ENCODE results near the gene MSH2.

Gene MSH2

DNA sequence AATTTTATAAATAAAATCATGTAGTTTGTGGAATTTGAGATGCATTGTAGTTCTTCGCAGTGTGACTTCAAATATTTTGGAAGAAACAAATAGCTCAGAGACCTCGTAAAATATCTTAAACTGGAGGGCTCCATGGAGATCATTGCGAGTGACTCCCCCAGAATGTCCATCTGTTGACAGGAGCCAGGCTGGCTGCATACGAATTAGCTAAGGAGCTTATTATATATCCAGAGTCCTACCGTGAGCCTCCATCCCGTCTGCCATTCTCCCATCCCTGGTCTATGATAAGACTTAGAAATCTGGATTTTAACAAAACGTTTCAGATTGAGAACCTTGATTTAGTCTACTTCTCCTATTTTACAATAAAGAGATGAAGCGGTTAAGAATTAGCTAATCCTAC, 80.2 kb downstream of the MSH2 start:
- H3K36me3 Mint-ChIP-seq (ENCODE audit: low read depth): peaks cover 38% of the 10 kb centered on the region
- H3K4me1 Mint-ChIP-seq (ENCODE audit: low read depth): peaks cover 15% of the 10 kb centered on the region
- H3K9me3 Mint-ChIP-seq: no peaks in the 10 kb centered on the region
- H3K27me3 Mint-ChIP-seq (ENCODE audit: low read depth): no peaks in the 10 kb centered on the region
- H3K27ac Mint-ChIP-seq: no peak overlapping the region
- no peak overlapping the region for H3K4me3 Mint-ChIP-seq

DNA sequence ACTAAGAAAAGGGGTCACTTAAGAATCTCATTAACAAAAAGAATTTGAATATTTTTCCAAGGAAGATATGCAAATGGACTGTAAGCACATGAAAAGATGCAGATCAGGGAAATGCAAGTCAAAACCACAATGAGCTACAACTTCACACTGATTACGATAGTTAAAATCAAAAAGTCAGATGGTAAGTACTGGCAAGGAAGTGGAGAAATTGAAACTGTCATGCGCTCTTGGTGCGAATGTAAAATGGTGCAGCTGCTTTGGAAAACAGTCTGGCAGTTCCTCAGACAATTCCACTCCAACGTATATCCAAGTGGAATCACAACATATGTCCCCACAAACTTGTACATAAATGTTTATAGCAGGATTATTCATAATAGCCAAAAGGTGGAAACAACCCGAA, 81.4 kb downstream of the MSH2 start:
- Mint-ChIP-seq H3K4me3 (no peak overlapping the region), H3K36me3 (ENCODE audit: low read depth) (peaks cover 35% of the 10 kb centered on the region), H3K27ac (no peak overlapping the region), H3K9me3 (no peaks in the 10 kb centered on the region), H3K4me1 (ENCODE audit: low read depth) (peaks cover 17% of the 10 kb centered on the region), H3K27me3 (ENCODE audit: low read depth) (no peaks in the 10 kb centered on the region)

DNA sequence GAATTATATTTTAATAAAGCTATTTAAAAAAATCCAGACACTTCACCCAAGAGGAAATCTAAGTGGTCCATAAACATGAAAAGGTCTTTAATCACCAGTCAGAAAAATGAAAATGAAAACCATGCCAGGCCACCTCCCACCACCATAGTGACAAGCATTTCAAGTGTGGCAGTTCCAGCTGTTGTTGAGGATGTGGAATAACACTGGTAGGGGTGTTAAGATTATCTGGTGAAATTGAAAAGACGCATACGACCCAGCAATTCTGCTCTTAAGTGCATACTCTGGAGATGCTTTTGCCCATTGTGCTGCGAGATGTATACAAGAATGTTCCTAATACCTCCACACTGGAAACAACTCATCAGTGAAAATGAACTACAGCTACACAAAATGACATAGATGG, 82.2 kb downstream of the MSH2 start:
- no peaks in the 10 kb centered on the region for H3K27me3 Mint-ChIP-seq (ENCODE audit: low read depth)
- H3K36me3 Mint-ChIP-seq (ENCODE audit: low read depth): peaks cover 35% of the 10 kb centered on the region
- peaks cover 17% of the 10 kb centered on the region for H3K4me1 Mint-ChIP-seq (ENCODE audit: low read depth)
- H3K4me3 Mint-ChIP-seq: no peak overlapping the region
- no peak overlapping the region for H3K27ac Mint-ChIP-seq
- no peaks in the 10 kb centered on the region for H3K9me3 Mint-ChIP-seq

DNA sequence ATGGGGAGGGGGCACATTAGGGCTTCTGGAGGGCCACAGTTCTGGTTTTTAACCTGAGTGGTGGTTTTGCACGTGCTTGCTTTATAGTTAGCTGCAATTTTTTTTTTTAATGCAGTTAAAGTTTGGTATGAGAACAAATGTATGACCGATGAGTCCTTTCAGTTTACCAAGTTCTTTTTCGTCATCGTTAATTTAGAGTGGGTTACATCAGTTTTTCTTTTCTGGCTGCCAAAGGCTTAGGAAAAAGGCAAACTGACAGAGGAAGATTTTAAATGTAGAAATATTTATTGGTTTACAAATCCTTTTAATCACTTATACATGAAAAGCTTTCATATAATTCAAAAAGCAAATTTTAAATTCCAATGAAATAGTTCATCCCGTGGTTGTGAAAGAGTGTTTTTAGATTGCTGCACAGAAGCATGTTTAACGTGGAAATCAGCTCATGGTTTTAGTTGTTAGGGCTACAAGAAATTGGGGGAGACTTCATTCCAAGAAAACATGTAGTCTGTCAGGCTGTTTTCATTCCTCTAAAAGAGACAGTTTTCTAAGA, 82.9 kb downstream of the MSH2 start:
- Mint-ChIP-seq H3K36me3 (ENCODE audit: low read depth) (peaks cover 32% of the 10 kb centered on the region), H3K27ac (no peak overlapping the region), H3K4me3 (no peak overlapping the region), H3K9me3 (no peaks in the 10 kb centered on the region), H3K27me3 (ENCODE audit: low read depth) (no peaks in the 10 kb centered on the region), H3K4me1 (ENCODE audit: low read depth) (peaks cover 17% of the 10 kb centered on the region)

DNA sequence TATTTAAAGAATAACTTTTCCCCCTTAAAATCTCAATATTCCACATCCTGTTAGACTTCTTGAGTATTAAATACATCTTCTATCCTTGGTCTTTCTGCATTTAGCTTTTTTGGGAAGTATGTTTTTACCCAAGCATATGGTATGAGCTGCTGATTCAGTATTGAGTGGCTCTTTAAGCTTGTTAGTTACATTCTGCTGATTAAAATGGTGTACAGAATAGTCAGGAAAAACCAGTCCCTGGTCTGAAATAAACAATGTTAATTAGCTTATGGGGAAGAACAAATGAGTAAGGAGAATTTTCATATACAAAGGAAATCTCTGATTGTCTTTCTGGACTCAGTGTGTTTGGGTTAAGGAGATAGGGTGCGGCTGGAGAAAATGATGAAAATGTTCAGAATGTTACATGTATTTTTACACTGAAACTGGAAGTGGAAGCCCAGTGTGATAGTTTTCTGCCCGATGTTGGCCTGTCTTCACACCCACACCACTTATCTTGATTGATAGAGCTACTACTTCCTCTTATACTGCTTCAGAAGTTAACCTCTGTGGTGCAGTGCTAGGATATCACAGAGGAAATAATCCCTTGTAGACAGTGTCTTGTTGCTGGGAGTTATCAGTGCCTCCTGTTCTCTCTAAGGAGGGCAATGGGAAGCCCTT, 84.0 kb downstream of the MSH2 start:
- peaks cover 26% of the 10 kb centered on the region for H3K36me3 Mint-ChIP-seq (ENCODE audit: low read depth)
- no peak overlapping the region for H3K27ac Mint-ChIP-seq
- peaks cover 17% of the 10 kb centered on the region for H3K4me1 Mint-ChIP-seq (ENCODE audit: low read depth)
- H3K4me3 Mint-ChIP-seq: no peak overlapping the region
- no peaks in the 10 kb centered on the region for H3K27me3 Mint-ChIP-seq (ENCODE audit: low read depth)
- no peaks in the 10 kb centered on the region for H3K9me3 Mint-ChIP-seq

DNA sequence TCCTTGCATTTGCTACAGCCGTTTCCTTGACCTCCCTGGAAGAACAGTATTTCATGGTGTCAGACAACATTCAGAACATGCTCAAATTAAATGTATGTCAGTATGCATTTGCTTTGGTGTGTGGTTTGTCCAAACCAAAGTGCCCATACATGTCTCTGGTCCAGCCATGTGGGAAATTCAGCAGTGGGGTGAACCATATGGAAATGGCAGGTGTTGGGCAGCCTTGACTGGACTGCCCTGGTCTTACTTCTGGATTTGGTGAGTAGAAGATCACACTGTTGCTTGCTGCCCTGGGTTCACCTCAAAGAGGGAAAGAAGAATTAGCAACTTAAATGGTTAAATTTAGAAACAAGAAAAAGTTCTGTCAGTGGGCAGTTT, 84.5 kb downstream of the MSH2 start:
- H3K36me3 Mint-ChIP-seq (ENCODE audit: low read depth): peaks cover 25% of the 10 kb centered on the region
- H3K4me3 Mint-ChIP-seq: no peak overlapping the region
- no peaks in the 10 kb centered on the region for H3K27me3 Mint-ChIP-seq (ENCODE audit: low read depth)
- H3K27ac Mint-ChIP-seq: no peak overlapping the region
- peaks cover 2% of the 10 kb centered on the region for H3K9me3 Mint-ChIP-seq
- peaks cover 17% of the 10 kb centered on the region for H3K4me1 Mint-ChIP-seq (ENCODE audit: low read depth)

DNA sequence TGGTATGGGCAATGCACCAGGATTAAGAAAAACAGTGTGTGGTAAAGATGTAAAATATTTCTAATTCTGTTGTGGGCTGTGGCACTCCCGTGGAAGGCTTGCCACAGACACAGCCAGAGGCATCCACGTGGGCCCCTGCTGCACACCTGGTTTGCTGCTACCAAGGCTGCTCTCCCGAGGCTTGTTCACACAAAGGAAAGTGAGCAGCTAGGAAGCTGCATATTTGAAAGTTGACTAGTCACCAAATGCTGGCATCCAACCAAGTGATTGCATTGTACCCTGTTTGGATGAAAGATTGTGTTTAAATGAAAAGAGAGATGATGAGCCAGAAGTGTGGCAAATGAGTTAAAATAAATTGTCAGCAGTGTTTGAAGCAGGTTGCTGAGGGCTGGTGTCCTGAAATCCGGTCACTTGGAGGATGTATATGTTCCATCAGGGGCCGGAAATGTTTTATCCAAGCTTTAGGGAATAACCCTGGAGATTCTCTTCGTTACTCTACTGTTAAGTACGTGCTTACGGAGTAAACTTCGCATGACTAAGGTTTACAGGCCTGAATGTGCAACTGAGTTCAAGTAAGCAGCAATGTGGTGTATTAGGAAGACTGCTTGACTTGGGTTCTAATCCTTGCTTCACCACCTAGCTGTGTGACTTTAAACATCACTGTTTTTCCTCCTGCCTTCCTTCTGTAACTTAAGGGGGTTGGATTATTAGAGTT, 86.1 kb downstream of the MSH2 start:
- peaks cover 17% of the 10 kb centered on the region for H3K4me1 Mint-ChIP-seq (ENCODE audit: low read depth)
- H3K36me3 Mint-ChIP-seq (ENCODE audit: low read depth): peaks cover 17% of the 10 kb centered on the region
- H3K27ac Mint-ChIP-seq: no peak overlapping the region
- no peaks in the 10 kb centered on the region for H3K27me3 Mint-ChIP-seq (ENCODE audit: low read depth)
- H3K4me3 Mint-ChIP-seq: no peak overlapping the region
- peaks cover 5% of the 10 kb centered on the region for H3K9me3 Mint-ChIP-seq

DNA sequence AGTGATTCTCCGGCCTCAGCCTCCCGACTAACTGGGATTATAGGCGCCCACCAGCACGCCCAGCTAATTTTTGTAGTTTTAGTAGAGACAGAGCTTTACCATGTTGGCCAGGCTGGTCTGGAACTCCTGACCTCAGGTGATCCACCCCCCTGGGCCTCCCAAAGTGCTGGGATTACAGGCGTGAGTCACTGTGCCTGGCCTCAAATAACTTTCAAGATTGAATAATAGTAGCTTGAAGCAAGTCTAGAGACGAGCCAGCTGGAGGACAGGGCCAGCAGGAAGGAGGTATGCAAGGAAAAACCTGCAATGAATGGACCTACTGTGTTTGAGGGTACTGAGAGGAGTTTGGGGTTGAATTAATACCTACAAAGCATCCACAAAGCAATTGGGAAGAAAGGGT, 87.5 kb downstream of the MSH2 start:
- Mint-ChIP-seq H3K27me3 (ENCODE audit: low read depth) (no peaks in the 10 kb centered on the region), H3K27ac (no peak overlapping the region), H3K4me1 (ENCODE audit: low read depth) (peaks cover 17% of the 10 kb centered on the region), H3K36me3 (ENCODE audit: low read depth) (peaks cover 8% of the 10 kb centered on the region), H3K9me3 (peaks cover 5% of the 10 kb centered on the region), H3K4me3 (no peak overlapping the region)

DNA sequence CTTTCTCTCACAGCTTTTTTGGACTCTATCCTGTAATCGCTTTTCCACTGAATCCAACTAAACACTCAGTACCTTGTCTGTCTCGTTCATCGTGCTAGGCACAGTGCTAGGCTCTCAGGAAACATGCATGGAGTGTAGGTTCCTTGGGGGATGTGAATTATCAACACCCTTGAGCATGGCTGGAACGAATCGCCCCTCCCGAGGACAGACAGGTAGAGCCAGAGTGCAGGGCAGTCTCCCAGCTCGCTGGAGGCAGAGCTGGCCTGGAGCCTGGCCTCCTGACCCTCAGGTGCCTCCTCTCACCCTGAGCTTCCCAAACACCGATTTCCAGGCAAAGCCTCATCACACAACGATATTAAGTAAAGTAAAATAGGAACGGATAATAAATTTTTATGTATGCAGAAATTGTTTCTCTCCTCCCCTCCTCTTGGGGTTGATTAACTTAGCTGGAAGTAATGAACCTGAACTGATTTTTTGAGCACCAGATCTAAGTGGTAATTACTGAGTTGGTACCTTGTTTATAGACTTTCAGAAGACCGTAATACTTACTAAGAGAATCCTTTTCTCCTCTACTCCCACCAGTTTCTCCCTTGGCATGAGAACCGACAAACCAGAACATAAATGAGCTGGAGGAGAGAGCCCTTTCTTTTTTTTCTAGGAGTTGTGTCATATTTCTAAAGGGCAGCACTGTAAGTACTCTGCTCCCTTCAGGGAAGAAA, 90.5 kb downstream of the MSH2 start:
- peaks cover 2% of the 10 kb centered on the region for H3K36me3 Mint-ChIP-seq (ENCODE audit: low read depth)
- no peak overlapping the region for H3K27ac Mint-ChIP-seq
- no peaks in the 10 kb centered on the region for H3K27me3 Mint-ChIP-seq (ENCODE audit: low read depth)
- H3K4me1 Mint-ChIP-seq (ENCODE audit: low read depth): peaks cover 3% of the 10 kb centered on the region
- no peak overlapping the region for H3K4me3 Mint-ChIP-seq
- H3K9me3 Mint-ChIP-seq: peaks cover 5% of the 10 kb centered on the region

DNA sequence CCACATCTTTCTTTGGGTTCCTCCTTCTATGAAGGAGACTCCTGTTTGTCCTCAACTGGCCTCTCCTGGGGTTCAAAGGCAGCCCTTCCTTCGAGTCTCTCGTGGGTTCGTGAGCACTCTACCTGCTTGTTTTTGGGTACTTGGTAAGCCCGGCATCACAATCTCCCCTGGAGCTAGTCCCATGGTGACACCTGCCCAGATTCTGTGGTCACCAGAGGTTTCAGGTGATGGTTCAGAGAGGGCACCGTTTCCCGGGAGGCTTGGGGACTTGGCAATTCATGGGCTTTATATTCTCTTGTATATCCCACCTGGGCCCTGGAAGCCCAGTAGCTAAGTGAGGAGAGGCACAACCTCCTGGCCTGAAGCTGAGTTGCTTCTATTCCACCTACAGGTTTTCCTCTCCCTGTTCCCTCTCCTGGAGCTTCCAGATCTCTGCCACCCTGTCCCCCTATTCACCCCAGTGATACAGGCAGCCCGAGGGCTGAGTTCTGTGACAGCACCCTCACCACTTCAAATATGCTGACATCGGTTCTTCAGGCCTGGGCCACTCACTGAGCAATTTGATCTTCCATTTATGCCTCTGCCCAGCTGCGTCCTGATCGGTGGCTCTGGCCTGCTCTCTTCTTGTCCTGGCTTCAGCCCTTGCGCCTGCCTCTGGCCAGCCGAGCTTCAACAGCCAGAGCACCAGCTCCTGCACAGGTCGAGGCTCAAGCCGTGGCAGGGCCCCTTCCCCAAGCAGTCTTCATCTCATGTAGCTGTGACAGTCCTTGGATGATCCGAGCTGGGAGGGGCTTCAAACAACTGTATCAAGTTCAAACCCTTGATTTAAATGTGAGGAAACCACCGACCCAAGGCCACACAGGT, 91.5 kb downstream of the MSH2 start:
- Mint-ChIP-seq H3K27me3 (ENCODE audit: low read depth) (no peaks in the 10 kb centered on the region), H3K36me3 (ENCODE audit: low read depth) (peaks cover 6% of the 10 kb centered on the region), H3K27ac (no peak overlapping the region), H3K9me3 (peaks cover 11% of the 10 kb centered on the region), H3K4me1 (ENCODE audit: low read depth) (no peaks in the 10 kb centered on the region), H3K4me3 (no peak overlapping the region)

DNA sequence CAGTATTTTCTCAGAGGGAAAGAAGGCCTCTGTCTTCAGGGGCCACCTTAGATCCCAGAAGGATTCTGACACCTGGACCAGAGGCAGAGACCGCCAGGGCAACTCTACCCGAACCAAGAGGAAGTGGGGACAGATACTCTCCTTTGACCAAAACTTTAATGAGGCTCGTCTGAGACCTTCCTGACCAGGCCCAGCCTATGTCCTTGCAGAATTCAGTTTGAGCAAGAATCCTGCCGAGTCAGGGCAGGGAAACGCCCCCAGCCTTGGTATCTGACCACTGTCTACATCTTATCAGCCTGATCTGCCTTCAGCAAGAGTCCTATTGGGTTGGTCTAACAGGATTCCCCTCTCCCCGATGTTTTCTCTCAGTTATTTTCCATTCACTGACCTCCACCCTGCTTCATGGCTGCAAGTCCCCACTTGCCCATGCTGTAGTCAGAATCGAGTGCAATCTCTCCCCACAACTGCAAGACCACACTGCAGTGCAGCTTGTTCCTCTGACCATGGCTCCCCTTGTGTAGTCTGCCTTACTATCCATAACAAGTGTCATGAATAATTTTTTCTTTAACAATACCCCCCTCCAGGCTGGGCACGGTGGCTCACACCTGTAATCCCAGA, 95.0 kb downstream of the MSH2 start:
- H3K9me3 Mint-ChIP-seq: peaks cover 22% of the 10 kb centered on the region
- no peaks in the 10 kb centered on the region for H3K27me3 Mint-ChIP-seq (ENCODE audit: low read depth)
- H3K27ac Mint-ChIP-seq: no peak overlapping the region
- peaks cover 19% of the 10 kb centered on the region for H3K4me1 Mint-ChIP-seq (ENCODE audit: low read depth)
- peaks cover 19% of the 10 kb centered on the region for H3K36me3 Mint-ChIP-seq (ENCODE audit: low read depth)
- no peak overlapping the region for H3K4me3 Mint-ChIP-seq

DNA sequence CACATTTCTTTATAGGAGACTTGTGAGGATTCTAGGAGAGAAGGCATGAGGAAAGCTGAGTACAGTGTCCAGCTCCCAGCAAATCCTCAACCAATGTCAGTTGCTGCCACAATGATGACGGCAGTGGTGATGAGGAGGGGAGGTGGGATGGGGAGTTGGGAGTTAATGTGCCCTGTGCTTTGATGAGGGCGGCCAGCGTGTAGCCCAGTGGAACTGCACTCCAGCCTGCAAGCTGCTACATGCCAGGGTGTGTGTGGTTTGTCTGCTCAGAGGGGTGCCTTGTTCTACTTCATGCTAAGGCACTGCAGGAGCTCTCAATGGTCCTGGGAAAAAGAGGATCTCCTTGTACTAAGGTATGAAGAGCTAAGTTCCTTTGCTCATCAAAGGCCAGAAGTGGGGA, 96.1 kb downstream of the MSH2 start:
- Mint-ChIP-seq H3K9me3 (peaks cover 22% of the 10 kb centered on the region), H3K4me1 (ENCODE audit: low read depth) (peaks cover 19% of the 10 kb centered on the region), H3K27ac (no peak overlapping the region), H3K36me3 (ENCODE audit: low read depth) (peaks cover 21% of the 10 kb centered on the region), H3K4me3 (no peak overlapping the region), H3K27me3 (ENCODE audit: low read depth) (no peaks in the 10 kb centered on the region)

DNA sequence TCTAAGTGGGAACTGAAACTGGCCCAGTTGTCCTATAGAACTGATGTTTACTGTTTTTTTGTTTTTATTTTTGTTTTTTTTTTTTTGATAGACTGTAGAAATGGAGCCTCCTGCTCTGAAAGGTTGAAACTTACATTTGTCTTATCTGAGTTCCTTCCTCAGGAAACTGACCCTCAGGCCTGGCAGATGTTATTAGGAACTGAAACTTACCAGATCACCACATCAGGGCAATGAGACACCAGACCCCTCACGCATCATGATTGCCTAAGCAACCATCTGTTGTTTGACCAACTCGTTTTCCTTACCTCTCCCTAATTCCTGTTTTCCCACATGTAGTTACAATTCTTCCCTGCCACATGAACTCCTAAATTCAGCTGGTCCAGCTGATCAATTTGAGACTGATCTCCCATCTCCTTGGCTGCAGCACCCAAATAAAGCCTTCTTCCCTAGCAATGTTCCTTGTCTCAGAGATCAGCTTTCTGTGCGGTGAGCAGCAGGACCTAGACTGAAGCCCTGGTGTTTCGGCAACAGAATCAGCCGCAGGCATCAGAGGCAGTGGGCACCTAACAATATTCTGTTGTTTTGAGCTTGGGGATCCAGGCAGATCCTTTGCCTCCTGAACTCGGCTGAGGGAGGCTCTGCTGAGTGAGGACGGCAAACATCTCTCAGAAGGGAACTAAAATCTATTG, 96.8 kb downstream of the MSH2 start:
- Mint-ChIP-seq H3K27me3 (ENCODE audit: low read depth) (no peaks in the 10 kb centered on the region), H3K4me1 (ENCODE audit: low read depth) (peaks cover 19% of the 10 kb centered on the region), H3K9me3 (peaks cover 22% of the 10 kb centered on the region), H3K36me3 (ENCODE audit: low read depth) (peaks cover 24% of the 10 kb centered on the region), H3K4me3 (no peak overlapping the region), H3K27ac (no peak overlapping the region)

Measured in T-helper 1 cell treated with Interleukin-12 subunit alpha and Interleukin-12 subunit beta and Interleukin-4 antibody, amounts not matched to agents 30 μg/mL and 1 μg/mL, for 36 hours (primary cell).